CD4-positive, alpha-beta T cell treated with Interferon alpha-2 for 1 hour (primary cell): ENCODE results near the gene TMEM63A.
"Not testable (repeated sequence)": the region's sequence is repeated elsewhere in the genome, so short reads cannot be mapped to it uniquely, and the experiment has no call there.

Experiments used
- DNase-seq, 2 donors: peaks; one replicate each; pipeline ENCODE4 v3.0.0-alpha.2; 2020 to 2022

Gene TMEM63A

GRCh38 chr1:225815526-225816178, 66.5 kb downstream of the TMEM63A start:
- DNase-seq, result no peak

GRCh38 chr1:225815090-225815489, 67.1 kb downstream of the TMEM63A start:
- not testable (repeated sequence) for DNase-seq

- DNase-seq, result no peak
Observed at GRCh38 chr1:225814381-225814780, 67.8 kb downstream of the TMEM63A start.

- DNase-seq, result no peak
Observed at GRCh38 chr1:225813214-225813964, 68.8 kb downstream of the TMEM63A start.

- no peak for DNase-seq
Observed at GRCh38 chr1:225812488-225813213, 69.5 kb downstream of the TMEM63A start.

GRCh38 chr1:225811622-225812487, 70.3 kb downstream of the TMEM63A start:
- DNase-seq, result no peak

GRCh38 chr1:225810579-225811538, 71.3 kb downstream of the TMEM63A start:
- DNase-seq, result not testable (repeated sequence)

- DNase-seq, result peak; percentile 46 to 59
Observed at GRCh38 chr1:225809842-225810578, 72.2 kb downstream of the TMEM63A start, which contains the start of gene EPHX1. EPHX1 (plus strand) TSS chr1:225810124; CDS start chr1:225828730, 18,606 bp downstream.

GRCh38 chr1:225808136-225808535, 74.0 kb downstream of the TMEM63A start:
- no peak for DNase-seq

- not testable (repeated sequence) for DNase-seq
Observed at GRCh38 chr1:225806736-225807135, 75.4 kb downstream of the TMEM63A start.

- no peak for DNase-seq
Observed at GRCh38 chr1:225806249-225806648, 75.9 kb downstream of the TMEM63A start.

- DNase-seq, result not testable (repeated sequence)
Observed at GRCh38 chr1:225801146-225801545, 81.0 kb downstream of the TMEM63A start.

- DNase-seq, result not testable (repeated sequence)
Observed at GRCh38 chr1:225796097-225796496, 86.1 kb downstream of the TMEM63A start.
